Stomach (tissue), 4 donors: ENCODE data around the gene CDC7.

Source experiments
- CTCF ChIP-seq, 7 experiments: fragments of 450-650 bp in 4 of 7; fragments of 200-600 bp in 3 of 7; sonication (generic) in 3 of 7; IDR thresholded peaks; one replicate each; pipeline ENCODE4 v1.5.1; 2016 to 2019; ENCODE audit warnings: antibody characterized with exemption in 7 of 7, control low read depth in 2 of 7, mild to moderate bottlenecking in 1 of 7
- EP300 ChIP-seq: sonication (generic); formaldehyde crosslinking; IDR thresholded peaks from one replicate; pipeline ENCODE4 v1.6.1; 2017; ENCODE audit warnings: antibody characterized with exemption

DNA sequence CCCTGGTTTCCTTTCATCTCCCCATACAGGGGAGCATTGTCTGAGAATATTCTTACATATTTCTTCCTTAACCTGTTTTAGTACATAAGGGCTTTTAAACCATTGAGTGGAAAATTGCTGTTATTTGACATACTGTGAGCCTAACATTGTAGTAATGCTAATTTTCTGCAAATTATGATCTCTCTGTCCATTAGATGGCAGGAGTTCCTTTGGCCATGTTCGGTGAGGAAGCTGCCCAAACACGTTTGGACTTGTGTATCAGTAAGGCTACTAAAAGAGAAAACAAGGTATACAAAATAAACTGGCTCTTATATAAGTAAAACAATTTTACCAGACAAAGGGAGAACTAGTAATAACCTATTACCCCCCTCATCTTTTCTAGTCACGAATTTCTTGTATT is 29.2 kb downstream of the CDC7 start:
- TF ChIP-seq EP300 (no peak), CTCF (IDR thresholded peaks at IDR 0.05) (no peak)
